ENCODE results near the gene FAM24B. TPM values are rescaled to one million over a fixed set of nuclear protein-coding genes. Genes with fewer than 3 reads are reported as not detected.
"Not testable (repeated sequence)": the region's sequence is repeated elsewhere in the genome, so short reads cannot be mapped to it uniquely, and the experiment has no call there.

Gene FAM24B
- total RNA-seq, 4 donors from 2014 or later = 2.3 to 4.2 TPM; not detected in 2

DNA sequence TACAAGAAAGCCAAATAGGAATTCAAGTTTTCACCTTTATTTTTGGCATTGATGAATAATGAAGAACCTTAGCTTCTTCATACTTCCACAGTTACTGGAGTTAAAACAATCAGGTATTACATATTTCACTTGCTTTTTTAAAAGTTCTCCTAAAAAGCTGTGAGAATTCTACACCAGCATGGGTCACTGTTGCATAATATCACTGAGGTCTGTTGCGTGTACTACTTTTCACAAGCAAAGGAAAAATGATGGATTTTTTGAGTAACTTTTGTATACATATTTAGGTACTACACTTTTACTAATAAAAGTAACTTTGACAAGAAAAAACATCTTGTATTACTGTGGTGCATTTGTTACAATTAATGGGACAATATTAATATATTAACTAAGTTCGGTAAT, 15.2 kb downstream of the FAM24B start:
- Histone ChIP-seq H3K36me3 (no peaks in the 10 kb centered on the region), H3K4me3 (no peak overlapping the region), H3K4me1 (no peaks in the 10 kb centered on the region), H3K9me3 (no peaks in the 10 kb centered on the region), H3K27ac (no peak overlapping the region), H3K27me3 (no peaks in the 10 kb centered on the region)
- intact Hi-C loops (cut with DNase I) = no loop called here
- WGBS, 2 donors = 98 to 100% methylated on average over 2 of the region's 2 CpGs
- TF ChIP-seq, protein P1, sequence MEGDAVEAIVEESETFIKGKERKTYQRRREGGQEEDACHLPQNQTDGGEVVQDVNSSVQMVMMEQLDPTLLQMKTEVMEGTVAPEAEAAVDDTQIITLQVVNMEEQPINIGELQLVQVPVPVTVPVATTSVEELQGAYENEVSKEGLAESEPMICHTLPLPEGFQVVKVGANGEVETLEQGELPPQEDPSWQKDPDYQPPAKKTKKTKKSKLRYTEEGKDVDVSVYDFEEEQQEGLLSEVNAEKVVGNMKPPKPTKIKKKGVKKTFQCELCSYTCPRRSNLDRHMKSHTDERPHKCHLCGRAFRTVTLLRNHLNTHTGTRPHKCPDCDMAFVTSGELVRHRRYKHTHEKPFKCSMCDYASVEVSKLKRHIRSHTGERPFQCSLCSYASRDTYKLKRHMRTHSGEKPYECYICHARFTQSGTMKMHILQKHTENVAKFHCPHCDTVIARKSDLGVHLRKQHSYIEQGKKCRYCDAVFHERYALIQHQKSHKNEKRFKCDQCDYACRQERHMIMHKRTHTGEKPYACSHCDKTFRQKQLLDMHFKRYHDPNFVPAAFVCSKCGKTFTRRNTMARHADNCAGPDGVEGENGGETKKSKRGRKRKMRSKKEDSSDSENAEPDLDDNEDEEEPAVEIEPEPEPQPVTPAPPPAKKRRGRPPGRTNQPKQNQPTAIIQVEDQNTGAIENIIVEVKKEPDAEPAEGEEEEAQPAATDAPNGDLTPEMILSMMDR (IDR thresholded peaks at IDR 0.05) = no peak
- TF ChIP-seq POLR2A (IDR thresholded peaks at IDR 0.05) = no peak
- no peak for DNase-seq

DNA sequence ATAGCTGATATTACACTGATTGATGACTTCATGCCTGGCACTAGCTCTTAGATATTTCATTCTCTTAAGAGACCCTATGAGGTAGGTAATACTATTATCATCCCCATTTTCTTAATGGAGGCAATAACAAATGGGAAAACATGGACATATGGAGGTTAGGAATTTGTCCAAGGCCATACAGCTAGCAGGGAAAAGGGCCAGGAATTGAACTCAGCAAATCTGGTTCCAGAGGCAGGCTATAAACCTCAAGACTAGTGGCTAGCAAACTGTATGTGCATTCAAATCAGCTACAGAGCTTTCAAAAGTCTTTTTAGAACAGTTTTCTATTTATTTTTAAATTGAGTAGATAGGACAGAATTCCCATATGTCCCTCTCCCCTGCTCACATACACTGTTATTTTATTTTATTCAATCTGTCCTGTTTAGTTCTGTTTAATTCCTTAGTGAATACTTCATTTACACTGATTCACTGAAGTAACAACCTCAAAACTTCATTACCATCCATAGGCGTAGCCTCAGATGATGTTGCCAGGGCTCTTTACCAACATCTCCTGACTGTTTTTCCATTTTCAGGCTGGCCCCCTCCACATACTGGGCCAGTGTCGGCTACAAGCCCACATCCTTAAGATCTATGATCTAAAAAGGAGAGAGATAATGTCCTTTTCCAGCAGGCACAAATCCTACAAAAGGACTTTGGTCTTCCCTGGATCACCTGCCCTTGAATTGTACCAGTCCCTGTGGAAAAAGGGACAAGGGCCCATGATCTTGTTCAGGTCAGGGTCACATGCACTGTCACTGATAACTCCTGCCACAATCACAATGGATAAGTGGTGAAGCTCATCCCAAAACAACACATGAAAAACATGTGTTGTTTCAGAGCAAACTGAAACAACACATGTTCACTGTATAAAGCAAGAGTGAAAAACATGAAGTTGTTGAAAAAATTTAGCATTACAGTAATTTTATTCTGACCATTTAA, 15.9 kb downstream of the FAM24B start:
- H3K27me3 ChIP-seq = no peaks in the 10 kb centered on the region
- WGBS, 2 donors = 79 to 87% methylated on average over 2 of the region's 2 CpGs
- no peak overlapping the region for H3K4me3 ChIP-seq
- TF ChIP-seq, protein P1 (IDR thresholded peaks at IDR 0.05) = no peak
- TF ChIP-seq POLR2A (IDR thresholded peaks at IDR 0.05) = no peak
- H3K9me3 ChIP-seq = no peaks in the 10 kb centered on the region
- peaks cover 0 to 3% (median 0%) of the 10 kb centered on the region in 3 donors for H3K36me3 ChIP-seq
- intact Hi-C loops (cut with DNase I) = no loop called here
- H3K27ac ChIP-seq = no peak overlapping the region
- DNase-seq = no peak
- H3K4me1 ChIP-seq = no peaks in the 10 kb centered on the region

DNA sequence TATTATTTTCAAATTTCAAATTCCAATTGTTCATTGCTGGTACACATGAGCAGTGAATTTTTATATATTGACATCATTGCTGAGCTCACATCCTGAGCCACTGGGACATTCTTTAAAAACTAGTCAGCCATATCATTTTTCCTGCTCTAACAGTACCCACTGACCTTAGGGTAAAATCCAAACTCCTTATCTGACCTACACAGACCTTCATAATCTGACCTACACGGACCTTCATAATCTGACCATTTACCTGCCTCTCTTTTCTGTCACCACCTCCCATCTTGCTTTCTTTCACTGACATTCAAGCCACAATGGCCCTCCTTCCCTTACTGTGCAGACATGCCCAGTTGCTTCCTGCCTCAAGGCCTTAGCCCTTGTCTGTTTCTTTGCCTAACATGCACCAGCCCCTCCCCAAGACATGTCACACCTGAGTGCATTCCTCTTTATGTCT, 17.6 kb downstream of the FAM24B start:
- DNase-seq = no peak
- WGBS, 2 donors = 35 to 68% methylated on average over 1 of the region's 1 CpG
- no peaks in the 10 kb centered on the region for H3K4me1 ChIP-seq
- no peak overlapping the region for H3K27ac ChIP-seq
- H3K4me3 ChIP-seq = no peak overlapping the region
- peaks cover 0 to 5% (median 0%) of the 10 kb centered on the region in 3 donors for H3K36me3 ChIP-seq
- no peaks in the 10 kb centered on the region for H3K27me3 ChIP-seq
- TF ChIP-seq, protein P1 (IDR thresholded peaks at IDR 0.05) = no peak
- TF ChIP-seq POLR2A (IDR thresholded peaks at IDR 0.05) = no peak
- no peaks in the 10 kb centered on the region for H3K9me3 ChIP-seq
- intact Hi-C loops (cut with DNase I) = no loop called here

DNA sequence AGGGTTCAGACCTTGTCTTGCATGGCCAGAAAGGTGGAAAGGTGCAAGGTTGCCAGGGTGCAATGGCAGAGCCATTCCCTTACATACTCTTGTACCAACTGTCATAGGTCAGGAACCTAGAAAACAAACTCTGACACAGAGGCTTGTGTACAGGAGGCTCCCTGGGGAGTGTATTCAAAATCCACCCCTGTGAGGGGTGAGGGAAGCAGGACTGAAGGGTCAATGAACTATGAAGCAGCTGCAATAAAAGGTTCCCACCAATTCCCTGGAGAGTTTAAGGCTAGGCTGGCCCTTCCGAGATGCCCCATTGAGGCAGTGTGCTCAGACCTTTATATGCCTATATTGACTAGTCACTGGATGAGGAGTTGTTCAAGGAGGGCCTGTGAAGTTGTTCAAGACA, 19.9 kb downstream of the FAM24B start:
- intact Hi-C loops (cut with DNase I) = no loop called here
- 73 to 100% methylated on average over 1 of the region's 1 CpG for WGBS, 2 donors
- Histone ChIP-seq H3K4me3 (no peak overlapping the region), H3K27ac (no peak overlapping the region), H3K27me3 (no peaks in the 10 kb centered on the region), H3K9me3 (no peaks in the 10 kb centered on the region), H3K36me3 (peaks cover 0 to 16% (median 0%) of the 10 kb centered on the region in 3 donors), H3K4me1 (no peaks in the 10 kb centered on the region)
- no peak for DNase-seq
- no peak for TF ChIP-seq POLR2A (IDR thresholded peaks at IDR 0.05)
- TF ChIP-seq, protein P1 (IDR thresholded peaks at IDR 0.05) = no peak

DNA sequence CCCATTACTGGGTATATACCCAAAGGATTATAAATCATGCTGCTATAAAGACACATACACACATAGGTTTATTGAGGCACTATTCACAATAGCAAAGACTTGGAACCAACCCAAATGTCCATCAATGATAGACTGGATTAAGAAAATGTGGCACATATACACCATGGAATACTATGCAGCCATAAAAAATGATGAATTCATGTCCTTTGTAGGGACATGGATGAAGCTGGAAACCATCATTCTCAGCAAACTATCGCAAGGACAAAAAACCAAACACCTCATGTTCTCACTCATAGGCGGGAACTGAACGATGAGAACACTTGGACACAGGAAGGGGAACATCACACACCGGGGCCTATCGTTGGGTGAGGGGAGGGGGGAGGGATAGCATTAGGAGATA, 21.3 kb downstream of the FAM24B start:
- H3K4me1 ChIP-seq; H3K4me3 ChIP-seq; intact Hi-C loops (cut with DNase I); H3K27me3 ChIP-seq; DNase-seq; H3K27ac ChIP-seq; H3K9me3 ChIP-seq: not testable (repeated sequence)
- 90 to 95% methylated on average over 2 to 4 of the region's 5 CpGs for WGBS, 2 donors
- peaks cover 0 to 30% (median 0%) of the 10 kb centered on the region in 3 donors for H3K36me3 ChIP-seq

Data from esophagus squamous epithelium (tissue), 5 donors.